CD4-positive, alpha-beta T cell (primary cell): Measurements from ENCODE around the gene SLC6A18. TPM values are rescaled to one million over a fixed set of nuclear protein-coding genes. Genes with fewer than 3 reads are reported as not detected.
"Not testable (repeated sequence)": the region's sequence is repeated elsewhere in the genome, so short reads cannot be mapped to it uniquely, and the experiment has no call there.

Source experiments
- ATAC-seq: fragments of 200-7000 bp; cut with Tn5 transposase; one replicate; pipeline ENCODE4 v1.10.0; 2022; ENCODE audit warnings: mild to moderate bottlenecking; ENCODE audit not compliant: poor library complexity
- CTCF ChIA-PET: fragments of 350-600 bp; sonication (Branson Sonifier 250); formaldehyde crosslinking; loops from one replicate; lab custom pipeline; 2021; ENCODE audit warnings: antibody characterized with exemption, inconsistent platforms; lab: Charles Lee
- POLR2A ChIA-PET: fragments of 350-600 bp; sonication (Branson Sonifier 250); formaldehyde crosslinking; loops from one replicate; lab custom pipeline; 2021; ENCODE audit warnings: antibody characterized with exemption, inconsistent platforms; lab: Charles Lee
- DNase-seq, 14 experiments: peaks; one replicate each; pipeline ENCODE4 v3.0.0-alpha.2; 2013 to 2020; ENCODE audit warnings: mixed read lengths in 2 of 14
- H3K27ac ChIP-seq, 2 donors: one replicate each; pipeline versions ENCODE4 v1.5.1 to v1.7.0; 2013; ENCODE audit warnings: low read length in 2 of 2, low read depth in 1 of 2, mild to moderate bottlenecking in 1 of 2
- H3K27me3 ChIP-seq, 2 experiments: 1 replicate in 1 of 2; 2 replicates in 1 of 2; pipeline versions ENCODE4 v1.6.1 to v1.7.0; 2013; ENCODE audit warnings: low read length in 2 of 2, control low read depth in 1 of 2, mild to moderate bottlenecking in 1 of 2, moderate library complexity in 1 of 2; ENCODE audit not compliant: insufficient read depth in 2 of 2, control insufficient read depth in 1 of 2
- H3K36me3 ChIP-seq: one replicate; pipeline ENCODE4 v1.6.1; 2013; ENCODE audit warnings: low read length, control low read depth; ENCODE audit not compliant: insufficient read depth
- H3K4me1 ChIP-seq: one replicate; pipeline ENCODE4 v1.6.1; 2013; ENCODE audit warnings: low read length, control low read depth; ENCODE audit not compliant: insufficient read depth
- H3K4me3 ChIP-seq: one replicate; pipeline ENCODE4 v1.5.1; 2013; ENCODE audit warnings: mild to moderate bottlenecking, low read length, moderate library complexity
- H3K9me3 ChIP-seq, 2 experiments: 1 replicate in 1 of 2; 2 replicates in 1 of 2; pipeline versions ENCODE4 v1.6.1 to v1.7.0; 2013; ENCODE audit warnings: low read length in 2 of 2, mild to moderate bottlenecking in 2 of 2, control low read depth in 1 of 2, moderate library complexity in 1 of 2; ENCODE audit not compliant: control insufficient read depth in 1 of 2, insufficient read depth in 1 of 2
- H3K27ac Mint-ChIP-seq: one replicate; pipeline ENCODE4 v1.8.0; 2020; ENCODE audit warnings: mixed read lengths
- H3K27me3 Mint-ChIP-seq: one replicate; pipeline ENCODE4 v1.8.0; 2021; ENCODE audit warnings: mixed read lengths
- H3K36me3 Mint-ChIP-seq: one replicate; pipeline ENCODE4 v1.8.0; 2021; ENCODE audit warnings: low read depth, mixed read lengths
- H3K4me1 Mint-ChIP-seq: one replicate; pipeline ENCODE4 v1.8.0; 2021; ENCODE audit warnings: low read depth, mixed read lengths
- H3K4me3 Mint-ChIP-seq: one replicate; pipeline ENCODE4 v1.8.0; 2020; ENCODE audit warnings: mild to moderate bottlenecking, mixed read lengths
- H3K9me3 Mint-ChIP-seq: one replicate; pipeline ENCODE4 v1.8.0; 2020; ENCODE audit warnings: mixed read lengths
- intact Hi-C, 2 experiments: fragments of 100-400 bp; cut with DNase I in 1 of 2; cut with micrococcal nuclease in 1 of 2; formaldehyde crosslinking; loops; one replicate each; pipeline versions ENCODE4 v1.15.1 to v1.9.0; 2023 to 2025; cut with DNase I, micrococcal nuclease
- total RNA-seq, 174 experiments: library from RNA in 2 of 174; stranded (reverse) in 2 of 174; gene quantifications; one replicate each; pipeline ENCODE4 v1.2.3 and lab custom pipeline; 2021 to 2026
- TF ChIP-seq, protein P1 (sequence below): fragments of 200-600 bp; IDR thresholded peaks from one replicate; pipeline ENCODE4 v1.8.0; 2022; ENCODE audit warnings: antibody characterized with exemption, mild to moderate bottlenecking

The SLC6A18 gene
- total RNA-seq, 2 experiments from 2014 or later, result not detected

DNA sequence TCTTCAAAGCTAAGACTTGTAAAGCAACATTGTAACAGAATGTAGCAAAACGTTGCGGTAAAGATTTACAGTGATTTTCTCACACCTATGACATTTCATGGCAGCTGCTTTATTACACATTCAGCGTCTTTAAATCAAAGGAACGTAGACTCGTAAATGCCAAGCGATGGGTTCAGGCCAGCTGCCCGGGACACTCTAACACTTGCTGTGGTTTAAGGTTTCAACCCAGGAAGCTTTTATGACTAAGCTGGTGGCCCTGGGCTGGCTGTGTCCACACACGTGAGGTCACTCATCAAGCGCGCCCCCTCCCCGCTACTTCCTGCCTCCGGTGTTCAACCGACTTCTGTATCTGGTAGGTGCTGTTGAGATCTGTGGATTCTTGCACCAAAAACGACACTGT, 2.5 kb downstream of the SLC6A18 start:
- ATAC-seq, result no peak
- intact Hi-C loops, result no loop called here

DNA sequence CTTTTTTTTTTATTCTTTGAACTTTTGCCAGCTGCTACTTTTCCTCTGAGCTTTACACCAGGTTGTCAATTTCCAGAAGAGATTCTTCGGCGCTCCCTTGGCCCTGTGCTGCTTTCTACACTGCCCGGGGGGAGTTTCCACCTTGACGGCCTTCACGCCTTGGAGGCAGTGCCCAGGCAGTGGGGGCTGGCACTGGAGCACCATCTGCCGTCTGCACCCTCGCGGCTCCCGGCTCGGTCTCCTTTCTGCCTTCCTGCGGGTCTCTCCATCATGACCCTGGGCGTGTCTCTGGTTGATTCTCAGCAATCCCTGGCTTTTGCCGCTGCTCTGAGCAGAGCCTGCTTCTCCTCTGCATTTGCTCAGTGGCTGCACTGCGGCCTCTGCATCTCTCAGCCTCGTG, 2.9 kb downstream of the SLC6A18 start:
- DNase-seq, result no peak
- Mint-ChIP-seq H3K4me3 (no peak overlapping the region), H3K27ac (no peak overlapping the region), H3K4me1 (peaks cover 11% of the 10 kb centered on the region), H3K9me3 (no peaks in the 10 kb centered on the region), H3K27me3 (peaks cover 6% of the 10 kb centered on the region), H3K36me3 (no peaks in the 10 kb centered on the region)
- ChIA-PET CTCF (no interaction called here), POLR2A (no interaction called here)
- no peaks in the 10 kb centered on the region for H3K4me1 ChIP-seq
- TF ChIP-seq, protein P1, sequence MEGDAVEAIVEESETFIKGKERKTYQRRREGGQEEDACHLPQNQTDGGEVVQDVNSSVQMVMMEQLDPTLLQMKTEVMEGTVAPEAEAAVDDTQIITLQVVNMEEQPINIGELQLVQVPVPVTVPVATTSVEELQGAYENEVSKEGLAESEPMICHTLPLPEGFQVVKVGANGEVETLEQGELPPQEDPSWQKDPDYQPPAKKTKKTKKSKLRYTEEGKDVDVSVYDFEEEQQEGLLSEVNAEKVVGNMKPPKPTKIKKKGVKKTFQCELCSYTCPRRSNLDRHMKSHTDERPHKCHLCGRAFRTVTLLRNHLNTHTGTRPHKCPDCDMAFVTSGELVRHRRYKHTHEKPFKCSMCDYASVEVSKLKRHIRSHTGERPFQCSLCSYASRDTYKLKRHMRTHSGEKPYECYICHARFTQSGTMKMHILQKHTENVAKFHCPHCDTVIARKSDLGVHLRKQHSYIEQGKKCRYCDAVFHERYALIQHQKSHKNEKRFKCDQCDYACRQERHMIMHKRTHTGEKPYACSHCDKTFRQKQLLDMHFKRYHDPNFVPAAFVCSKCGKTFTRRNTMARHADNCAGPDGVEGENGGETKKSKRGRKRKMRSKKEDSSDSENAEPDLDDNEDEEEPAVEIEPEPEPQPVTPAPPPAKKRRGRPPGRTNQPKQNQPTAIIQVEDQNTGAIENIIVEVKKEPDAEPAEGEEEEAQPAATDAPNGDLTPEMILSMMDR, result no peak
- intact Hi-C loops, result no loop called here
- no peak overlapping the region for H3K4me3 ChIP-seq
- H3K36me3 ChIP-seq, result no peaks in the 10 kb centered on the region
- H3K9me3 ChIP-seq, result no peaks in the 10 kb centered on the region
- ATAC-seq, result no peak
- H3K27me3 ChIP-seq, result peaks cover 0 to 2% of the 10 kb centered on the region in 2 experiments
- H3K27ac ChIP-seq, result no peak overlapping the region

More for the DNA sequence above, 2.5 kb downstream of the SLC6A18 start:
- H3K4me1 Mint-ChIP-seq, result peaks cover 11% of the 10 kb centered on the region
- Histone ChIP-seq H3K36me3 (no peaks in the 10 kb centered on the region), H3K27me3 (peaks cover 0 to 2% of the 10 kb centered on the region in 2 experiments), H3K4me3 (no peak overlapping the region), H3K4me1 (no peaks in the 10 kb centered on the region), H3K27ac (no peak overlapping the region), H3K9me3 (no peaks in the 10 kb centered on the region)
- no peaks in the 10 kb centered on the region for H3K9me3 Mint-ChIP-seq
- H3K27ac Mint-ChIP-seq, result no peak overlapping the region
- H3K36me3 Mint-ChIP-seq, result no peaks in the 10 kb centered on the region
- no peak overlapping the region for H3K4me3 Mint-ChIP-seq
- POLR2A ChIA-PET, result no interaction called here
- peaks cover 6% of the 10 kb centered on the region for H3K27me3 Mint-ChIP-seq
- TF ChIP-seq, protein P1, result no peak
- CTCF ChIA-PET, result no interaction called here
- DNase-seq, result no peak

DNA sequence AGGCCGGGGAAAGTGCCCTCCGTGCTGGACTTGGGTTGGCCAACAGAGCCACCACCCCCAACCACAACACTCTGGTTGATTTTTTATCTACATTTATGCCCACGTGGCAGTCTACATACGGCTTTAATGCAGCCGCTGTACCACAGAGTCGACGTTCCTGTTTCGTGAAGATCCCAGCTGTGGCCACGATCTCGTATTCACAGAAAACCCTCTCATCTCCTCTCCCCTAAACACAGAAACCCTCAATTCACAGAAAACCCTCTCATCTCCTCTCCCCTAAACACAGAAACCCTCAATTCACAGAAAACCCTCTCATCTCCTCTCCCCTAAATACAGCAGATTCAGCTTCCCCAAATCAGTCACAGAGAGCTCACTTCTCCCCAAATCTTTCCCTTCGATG, 3.8 kb downstream of the SLC6A18 start:
- H3K9me3 Mint-ChIP-seq, H3K4me1 ChIP-seq, H3K27me3 ChIP-seq, ATAC-seq, DNase-seq, H3K27me3 Mint-ChIP-seq, H3K36me3 ChIP-seq, H3K27ac Mint-ChIP-seq, H3K27ac ChIP-seq, H3K4me3 ChIP-seq, H3K4me3 Mint-ChIP-seq, H3K36me3 Mint-ChIP-seq, intact Hi-C loops, CTCF ChIA-PET, H3K9me3 ChIP-seq: not testable (repeated sequence)
- POLR2A ChIA-PET, result interaction anchor here (0.6 kb wide), 1 partner anchor 197 kb away, joined by 3 read pairs; no protein-coding TSS in a partner anchor
- H3K4me1 Mint-ChIP-seq, result peaks cover 11% of the 10 kb centered on the region

DNA sequence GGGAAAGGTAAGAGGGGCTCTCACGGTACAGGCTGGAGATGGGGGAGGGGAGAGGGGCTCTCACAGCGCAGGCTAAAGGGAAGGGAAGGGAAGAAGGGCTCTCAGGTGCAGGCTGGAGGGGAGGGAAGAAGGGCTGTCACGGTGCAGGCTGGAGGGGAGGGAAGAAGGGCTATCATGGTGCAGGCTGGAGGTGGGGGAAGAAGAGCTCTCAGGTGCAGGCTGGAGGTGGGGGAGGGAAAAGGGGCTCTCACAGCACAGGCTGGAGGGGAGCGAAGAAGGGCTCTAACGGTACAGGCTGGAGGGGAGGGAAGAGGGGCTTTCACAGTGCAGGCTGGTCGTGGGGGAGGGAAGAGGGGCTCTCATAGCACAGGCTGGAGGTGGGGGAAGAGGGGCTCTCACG, 4.6 kb downstream of the SLC6A18 start:
- intact Hi-C loops, result no loop called here
- peaks cover 0 to 2% of the 10 kb centered on the region in 2 experiments for H3K27me3 ChIP-seq
- Mint-ChIP-seq H3K27me3 (peaks cover 6% of the 10 kb centered on the region), H3K36me3 (no peaks in the 10 kb centered on the region), H3K4me3 (no peak overlapping the region), H3K4me1 (peaks cover 11% of the 10 kb centered on the region), H3K27ac (no peak overlapping the region), H3K9me3 (no peaks in the 10 kb centered on the region)
- H3K4me3 ChIP-seq, result no peak overlapping the region
- CTCF ChIA-PET, result no interaction called here
- TF ChIP-seq, protein P1, result no peak
- no peak for DNase-seq
- ATAC-seq, result no peak
- H3K27ac ChIP-seq, result no peak overlapping the region
- H3K36me3 ChIP-seq, result no peaks in the 10 kb centered on the region
- POLR2A ChIA-PET, result no interaction called here
- H3K4me1 ChIP-seq, result no peaks in the 10 kb centered on the region
- peaks cover 0 to 8% of the 10 kb centered on the region in 2 experiments for H3K9me3 ChIP-seq
